MV-4-11 (cell line): ENCODE data around the gene FGD4.
A peak's percentile ranks its signal among the peaks of the same experiment; 100 is the strongest.

Source experiments
- DNase-seq: peaks from one replicate; lab custom pipeline; 2025; lab: John Stamatoyannopoulos, UW

Gene FGD4

GRCh38 chr12:32611986-32612385 lies 212.6 kb downstream of the FGD4 start:
- DNase-seq: no peak

- no peak for DNase-seq
These were observed 213.6 kb downstream of the FGD4 start for GRCh38 chr12:32612658-32613614.

- no peak for DNase-seq
These were observed 216.1 kb downstream of the FGD4 start for GRCh38 chr12:32615441-32615840.

- no peak for DNase-seq
These were observed 218.2 kb downstream of the FGD4 start for GRCh38 chr12:32617534-32617933.

- DNase-seq: no peak
These were observed 218.8 kb downstream of the FGD4 start for GRCh38 chr12:32618115-32618514.

- no peak for DNase-seq
These were observed 228.6 kb downstream of the FGD4 start for GRCh38 chr12:32627976-32628375.

- DNase-seq: no peak
These were observed 242.0 kb downstream of the FGD4 start for GRCh38 chr12:32641287-32641901.

- no peak for DNase-seq
These were observed 245.1 kb downstream of the FGD4 start for GRCh38 chr12:32644431-32644830.

- no peak for DNase-seq
These were observed 247.9 kb downstream of the FGD4 start for GRCh38 chr12:32647275-32647674.

- DNase-seq: no peak
These were observed 251.2 kb downstream of the FGD4 start for GRCh38 chr12:32650508-32650907.

GRCh38 chr12:32651151-32651955 lies 252.0 kb downstream of the FGD4 start:
- no peak for DNase-seq

GRCh38 chr12:32651956-32652210 lies 252.5 kb downstream of the FGD4 start:
- DNase-seq: no peak

- no peak for DNase-seq
These were observed 260.6 kb downstream of the FGD4 start for GRCh38 chr12:32659908-32660440.

- no peak for DNase-seq
These were observed 262.3 kb downstream of the FGD4 start for GRCh38 chr12:32661706-32662105.

- no peak for DNase-seq
These were observed 263.3 kb downstream of the FGD4 start for GRCh38 chr12:32662665-32663064.

GRCh38 chr12:32666018-32666417 lies 266.7 kb downstream of the FGD4 start:
- DNase-seq: no peak

- no peak for DNase-seq
These were observed 270.2 kb downstream of the FGD4 start for GRCh38 chr12:32669584-32669983.

- DNase-seq: peak; percentile 66
These were observed 272.8 kb downstream of the FGD4 start for GRCh38 chr12:32671930-32672780.

- DNase-seq: peak; percentile 85
These were observed 279.9 kb downstream of the FGD4 start, which contains the start of gene DNM1L for GRCh38 chr12:32679091-32679919. TSS of gene DNM1L (plus strand) at chr12:32679301. CDS start at chr12:32679364, 63 bp downstream.

GRCh38 chr12:32679920-32680237 lies 280.5 kb downstream of the FGD4 start:
- no peak for DNase-seq

- DNase-seq: no peak
These were observed 281.4 kb downstream of the FGD4 start for GRCh38 chr12:32680787-32681186.
